CD4-positive, CD25-positive, alpha-beta regulatory T cell (primary cell): ENCODE data around the gene DICER1. TPM values are rescaled to one million over a fixed set of nuclear protein-coding genes. Genes with fewer than 3 reads are reported as not detected.

Source experiments
- ATAC-seq, 2 donors: fragments of 150-1000 bp; cut with Tn5 transposase; one replicate each; pipeline ENCODE4 v1.10.0; 2021; ENCODE audit warnings: low read depth in 2 of 2, moderate number of reproducible peaks in 2 of 2, moderate library complexity in 1 of 2
- DNase-seq, 3 donors: peaks; one replicate each; pipeline versions ENCODE4 v3.0.0 to v3.0.0-alpha.2; 2012 to 2022; ENCODE audit warnings: mixed read lengths in 1 of 3
- H3K27ac ChIP-seq: one replicate; pipeline ENCODE4 v1.7.0; 2013; ENCODE audit warnings: mild to moderate bottlenecking, low read length; ENCODE audit not compliant: insufficient read depth, poor library complexity, severe bottlenecking
- H3K27me3 ChIP-seq: one replicate; pipeline ENCODE4 v1.7.0; 2013; ENCODE audit warnings: low read length; ENCODE audit not compliant: control insufficient read depth, insufficient read depth
- H3K36me3 ChIP-seq: one replicate; pipeline ENCODE4 v1.7.0; 2013; ENCODE audit warnings: mild to moderate bottlenecking, low read length, moderate library complexity; ENCODE audit not compliant: control insufficient read depth, insufficient read depth
- H3K4me1 ChIP-seq: 2 replicates; pipeline ENCODE4 v1.7.0; 2013; ENCODE audit warnings: mild to moderate bottlenecking, low read length; ENCODE audit not compliant: insufficient read depth, control insufficient read depth, poor library complexity, severe bottlenecking
- H3K4me3 ChIP-seq: one replicate; pipeline ENCODE4 v1.7.0; 2013; ENCODE audit warnings: low read depth, mild to moderate bottlenecking, low read length, moderate library complexity
- H3K9me3 ChIP-seq, 2 experiments: 1 replicate in 1 of 2; 2 replicates in 1 of 2; pipeline ENCODE4 v1.7.0; 2013; ENCODE audit warnings: low read length in 2 of 2, mild to moderate bottlenecking in 1 of 2, moderate library complexity in 1 of 2; ENCODE audit not compliant: control insufficient read depth in 2 of 2
- H3K27ac Mint-ChIP-seq, 3 donors: one replicate each; pipeline ENCODE4 v1.8.0; 2020 to 2022; ENCODE audit warnings: mild to moderate bottlenecking in 3 of 3, mixed read lengths in 3 of 3, moderate library complexity in 2 of 3
- H3K27me3 Mint-ChIP-seq: one replicate; pipeline ENCODE4 v1.8.0; 2022; ENCODE audit warnings: mild to moderate bottlenecking, mixed read lengths
- H3K36me3 Mint-ChIP-seq: one replicate; pipeline ENCODE4 v1.8.0; 2020; ENCODE audit warnings: mixed read lengths
- H3K4me1 Mint-ChIP-seq, 4 donors: one replicate each; pipeline ENCODE4 v1.8.0; 2020 to 2022; ENCODE audit warnings: mixed read lengths in 4 of 4, mild to moderate bottlenecking in 1 of 4
- H3K4me3 Mint-ChIP-seq, 4 donors: one replicate each; pipeline ENCODE4 v1.8.0; 2020 to 2022; ENCODE audit warnings: mild to moderate bottlenecking in 4 of 4, mixed read lengths in 4 of 4, moderate library complexity in 3 of 4
- H3K9me3 Mint-ChIP-seq, 7 donors: one replicate each; pipeline ENCODE4 v1.8.0; 2020 to 2022; ENCODE audit warnings: mixed read lengths in 7 of 7, mild to moderate bottlenecking in 3 of 7, moderate library complexity in 2 of 7
- polyA plus RNA-seq, 4 donors: library from polyadenylated mRNA; unstranded; fragments of 300-500 nt; fragmentation: Illumina TruSeq; gene quantifications; one replicate each; pipeline ENCODE4 v1.2.3, GENCODE V29; 2021
- total RNA-seq: library from RNA; stranded (reverse); gene quantifications from one replicate; pipeline ENCODE4 v1.2.3, GENCODE V29; 2022

DICER1 gene
- total and polyA plus RNA-seq, 5 donors from 2014 or later = 12.4 to 52.0 (median 13.1) TPM

DNA sequence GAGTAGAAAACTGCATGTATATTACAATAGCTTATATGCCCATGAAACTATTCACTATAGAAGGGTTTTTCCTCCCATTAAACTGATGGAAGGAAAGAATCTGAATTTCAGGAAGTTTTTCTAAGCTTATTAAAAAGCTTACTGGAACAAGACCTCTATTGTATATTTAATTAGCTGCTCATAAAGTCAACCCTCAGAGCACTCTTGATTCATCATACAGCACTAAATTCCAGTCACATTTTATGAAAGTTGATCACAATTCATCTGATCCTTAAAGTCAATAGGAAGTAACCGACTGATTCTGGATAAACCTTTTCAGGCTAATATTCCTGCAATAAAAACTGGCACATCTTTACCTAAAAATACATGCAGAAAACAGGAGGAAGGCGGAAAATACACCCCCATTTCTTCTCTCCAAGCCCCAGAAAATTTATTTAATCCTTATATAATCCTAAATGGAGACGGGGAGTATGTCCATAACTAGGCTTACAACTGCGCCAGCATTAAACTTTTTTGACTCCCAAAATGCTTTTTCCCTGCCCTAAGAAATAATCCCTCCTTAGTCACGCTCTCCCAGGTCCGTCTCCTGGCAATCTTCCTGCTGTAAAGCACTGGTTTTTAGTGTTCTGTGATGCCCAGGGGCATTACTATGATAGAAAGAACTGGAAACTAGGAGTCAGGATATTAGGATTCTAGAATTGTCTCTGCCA lies 35.3 kb downstream of the DICER1 start:
- no peak for ATAC-seq

DNA sequence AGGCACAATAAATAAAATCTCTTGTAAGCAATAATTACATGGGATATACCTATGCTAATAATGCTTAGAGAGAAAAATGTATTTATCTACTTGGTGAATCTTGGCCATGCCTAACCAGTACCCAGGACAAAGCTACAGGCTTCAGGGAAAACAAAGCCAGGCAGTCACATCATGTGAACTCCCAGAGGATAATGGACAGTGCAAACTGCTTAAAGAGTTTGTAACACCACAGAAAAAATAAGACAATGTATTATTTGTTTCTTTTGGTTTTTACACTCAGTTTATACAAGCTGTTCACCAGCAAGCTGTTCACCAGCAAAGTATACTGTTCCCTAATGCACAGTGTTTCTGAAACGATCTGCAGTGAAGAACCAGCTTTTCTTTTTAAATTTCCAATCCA lies 38.0 kb downstream of the DICER1 start:
- Histone ChIP-seq H3K9me3 (no peaks in the 10 kb centered on the region), H3K4me3 (no peak overlapping the region), H3K27ac (no peak overlapping the region), H3K27me3 (no peaks in the 10 kb centered on the region), H3K4me1 (no peaks in the 10 kb centered on the region), H3K36me3 (peaks cover 68% of the 10 kb centered on the region)
- Mint-ChIP-seq H3K27ac (no peak overlapping the region), H3K9me3 (no peaks in the 10 kb centered on the region), H3K36me3 (peaks cover 57% of the 10 kb centered on the region), H3K27me3 (no peaks in the 10 kb centered on the region), H3K4me1 (peaks cover 7 to 14% (median 11%) of the 10 kb centered on the region in 4 donors), H3K4me3 (no peak overlapping the region)
- DNase-seq = no peak
- ATAC-seq = no peak

More for the DNA sequence above, 35.3 kb downstream of the DICER1 start:
- Mint-ChIP-seq H3K4me1 (peaks cover 7 to 16% (median 13%) of the 10 kb centered on the region in 4 donors), H3K4me3 (no peak overlapping the region), H3K27me3 (no peaks in the 10 kb centered on the region), H3K9me3 (no peaks in the 10 kb centered on the region), H3K27ac (peak overlapping the region in 1 of 3 donors; percentile 14), H3K36me3 (peaks cover 49% of the 10 kb centered on the region)
- H3K9me3 ChIP-seq = no peaks in the 10 kb centered on the region
- H3K36me3 ChIP-seq = peaks cover 56% of the 10 kb centered on the region
- H3K4me1 ChIP-seq = no peaks in the 10 kb centered on the region
- H3K4me3 ChIP-seq = no peak overlapping the region
- no peaks in the 10 kb centered on the region for H3K27me3 ChIP-seq
- DNase-seq = no peak
- H3K27ac ChIP-seq = no peak overlapping the region

DNA sequence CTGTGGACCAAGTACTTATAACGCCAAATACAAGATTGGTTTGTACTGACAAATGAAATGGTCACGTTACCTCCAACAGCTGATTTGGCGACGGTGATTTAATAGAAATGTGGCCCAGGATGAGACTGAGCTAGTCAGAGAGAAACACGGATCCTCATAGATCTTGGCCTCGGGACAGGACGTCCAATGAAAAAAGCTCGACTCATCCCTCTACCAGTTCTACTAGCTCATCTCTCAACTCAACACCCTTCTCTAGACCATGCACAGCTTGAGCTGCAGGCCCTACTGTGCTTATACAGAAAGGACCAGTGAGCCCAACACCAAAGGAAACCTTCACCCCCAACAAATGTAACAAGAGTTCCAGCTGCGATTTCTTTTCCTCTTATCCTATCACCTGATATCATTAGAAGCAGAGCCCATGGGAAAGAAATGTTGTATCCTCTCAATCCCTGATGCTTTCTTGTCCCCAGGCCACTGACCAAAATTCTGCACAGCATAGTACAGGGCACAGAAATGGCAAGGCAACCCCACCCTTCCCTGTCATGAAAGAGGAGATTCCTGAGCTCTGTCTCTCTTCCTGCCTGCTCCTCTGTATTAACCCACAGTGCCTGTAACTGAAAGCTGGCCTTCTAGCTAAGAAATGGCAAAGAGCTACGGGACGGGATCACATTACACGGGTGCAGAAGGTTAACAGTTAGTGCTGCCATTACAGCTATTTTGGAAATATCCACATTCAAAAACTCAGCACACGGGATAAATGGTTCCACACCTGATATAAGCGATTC lies 39.2 kb downstream of the DICER1 start:
- Mint-ChIP-seq H3K4me1 (peaks cover 7 to 13% (median 8%) of the 10 kb centered on the region in 4 donors), H3K36me3 (peaks cover 54% of the 10 kb centered on the region), H3K9me3 (no peaks in the 10 kb centered on the region), H3K27me3 (no peaks in the 10 kb centered on the region), H3K4me3 (no peak overlapping the region), H3K27ac (no peak overlapping the region)
- no peaks in the 10 kb centered on the region for H3K9me3 ChIP-seq
- ATAC-seq = no peak
- H3K36me3 ChIP-seq = peaks cover 65% of the 10 kb centered on the region
- H3K4me1 ChIP-seq = no peaks in the 10 kb centered on the region
- no peak for DNase-seq
- H3K27ac ChIP-seq = no peak overlapping the region
- no peak overlapping the region for H3K4me3 ChIP-seq
- H3K27me3 ChIP-seq = no peaks in the 10 kb centered on the region

DNA sequence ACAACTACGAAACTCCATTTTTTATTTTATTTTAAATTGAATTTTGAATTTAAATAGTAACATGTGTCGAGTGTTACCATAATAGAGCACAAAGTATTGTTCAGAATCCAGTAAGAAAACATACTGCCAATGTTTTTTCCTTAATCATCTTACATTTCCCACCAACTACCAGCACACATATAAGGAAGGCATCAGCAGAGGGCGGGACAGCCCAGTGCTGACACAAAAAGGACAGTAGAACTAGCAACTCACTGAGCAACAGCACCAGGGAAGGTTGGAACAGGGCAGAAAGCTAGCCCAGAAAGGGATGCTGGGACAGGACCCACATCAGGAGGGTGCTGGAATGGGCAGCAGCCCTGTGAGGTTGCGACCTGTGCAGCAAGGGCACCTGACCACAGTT lies 43.9 kb downstream of the DICER1 start:
- DNase-seq (no peak), ATAC-seq (no peak)
- peaks cover 82% of the 10 kb centered on the region for H3K36me3 ChIP-seq
- Mint-ChIP-seq H3K4me3 (no peak overlapping the region), H3K27me3 (no peaks in the 10 kb centered on the region), H3K36me3 (peaks cover 53% of the 10 kb centered on the region), H3K27ac (peak overlapping the region; percentile 27 to 62 (median 33)), H3K9me3 (no peaks in the 10 kb centered on the region), H3K4me1 (peaks cover 0 to 2% (median 0%) of the 10 kb centered on the region in 4 donors)
- H3K27me3 ChIP-seq = no peaks in the 10 kb centered on the region
- no peak overlapping the region for H3K27ac ChIP-seq
- no peaks in the 10 kb centered on the region for H3K9me3 ChIP-seq
- H3K4me3 ChIP-seq = no peak overlapping the region
- no peaks in the 10 kb centered on the region for H3K4me1 ChIP-seq

DNA sequence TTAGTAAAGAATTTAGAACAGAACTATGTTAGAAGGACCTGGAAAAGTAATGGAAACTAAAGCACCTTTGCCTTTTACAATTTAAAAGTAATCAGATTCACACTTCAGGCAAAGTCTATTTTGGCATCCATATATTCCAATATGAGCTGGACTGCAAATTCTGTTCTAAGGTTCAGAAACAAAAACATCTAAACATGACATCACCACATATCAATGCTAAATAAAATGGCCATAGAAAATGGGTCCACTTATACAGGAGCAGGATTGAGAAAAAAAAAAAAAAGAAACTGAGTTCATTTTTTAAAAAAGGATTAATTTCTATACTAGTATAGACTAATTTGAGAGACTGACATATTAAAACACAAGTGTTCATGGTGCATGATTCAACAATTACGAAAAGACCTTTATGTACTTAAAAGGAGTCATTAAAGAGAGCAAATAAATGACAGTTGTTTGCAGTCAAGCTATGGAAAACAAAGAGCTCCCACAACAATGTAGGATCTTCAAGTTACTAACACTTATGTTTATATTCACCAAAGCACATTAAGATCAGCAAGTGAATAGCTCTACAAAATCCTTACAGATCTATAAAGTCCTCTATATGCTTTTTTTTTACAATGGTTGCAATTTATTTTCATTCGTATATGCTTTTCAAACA lies 45.7 kb downstream of the DICER1 start:
- H3K27ac Mint-ChIP-seq = no peak overlapping the region
- H3K36me3 Mint-ChIP-seq = peaks cover 53% of the 10 kb centered on the region

DNA sequence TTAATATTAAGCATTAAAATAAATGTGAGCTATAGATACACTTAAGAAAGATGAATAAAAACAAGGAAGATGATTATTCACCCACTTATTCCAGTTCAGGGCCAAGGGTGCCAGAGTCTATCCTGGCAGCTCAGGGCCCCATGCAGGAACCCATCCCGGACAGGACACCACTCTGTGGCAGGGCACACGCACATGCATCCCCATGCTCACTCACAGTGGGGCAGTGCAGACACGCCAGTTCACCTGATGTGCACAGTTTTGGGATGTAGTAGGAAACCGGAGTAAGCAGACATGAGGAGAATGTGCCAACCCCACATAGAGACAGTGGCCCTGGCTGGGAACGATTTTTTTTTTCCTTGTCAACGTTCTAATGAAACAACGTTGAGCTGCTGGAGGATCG lies 47.2 kb downstream of the DICER1 start:
- peaks cover 90% of the 10 kb centered on the region for H3K36me3 ChIP-seq
- no peak overlapping the region for H3K27ac ChIP-seq
- Mint-ChIP-seq H3K4me3 (no peak overlapping the region), H3K27ac (no peak overlapping the region), H3K36me3 (peaks cover 49% of the 10 kb centered on the region), H3K27me3 (no peaks in the 10 kb centered on the region), H3K9me3 (no peaks in the 10 kb centered on the region), H3K4me1 (peaks cover 0 to 2% (median 0%) of the 10 kb centered on the region in 4 donors)
- ATAC-seq (no peak), DNase-seq (no peak)
- no peaks in the 10 kb centered on the region for H3K27me3 ChIP-seq
- no peaks in the 10 kb centered on the region for H3K4me1 ChIP-seq
- H3K9me3 ChIP-seq = no peaks in the 10 kb centered on the region
- no peak overlapping the region for H3K4me3 ChIP-seq

More for the DNA sequence above, 45.7 kb downstream of the DICER1 start:
- no peaks in the 10 kb centered on the region for H3K27me3 Mint-ChIP-seq
- Histone ChIP-seq H3K27ac (no peak overlapping the region), H3K27me3 (no peaks in the 10 kb centered on the region), H3K4me3 (no peak overlapping the region), H3K36me3 (peaks cover 90% of the 10 kb centered on the region), H3K4me1 (no peaks in the 10 kb centered on the region), H3K9me3 (no peaks in the 10 kb centered on the region)
- no peaks in the 10 kb centered on the region for H3K9me3 Mint-ChIP-seq
- peaks cover 0 to 2% (median 0%) of the 10 kb centered on the region in 4 donors for H3K4me1 Mint-ChIP-seq
- H3K4me3 Mint-ChIP-seq = no peak overlapping the region
- ATAC-seq (no peak), DNase-seq (no peak)

DNA sequence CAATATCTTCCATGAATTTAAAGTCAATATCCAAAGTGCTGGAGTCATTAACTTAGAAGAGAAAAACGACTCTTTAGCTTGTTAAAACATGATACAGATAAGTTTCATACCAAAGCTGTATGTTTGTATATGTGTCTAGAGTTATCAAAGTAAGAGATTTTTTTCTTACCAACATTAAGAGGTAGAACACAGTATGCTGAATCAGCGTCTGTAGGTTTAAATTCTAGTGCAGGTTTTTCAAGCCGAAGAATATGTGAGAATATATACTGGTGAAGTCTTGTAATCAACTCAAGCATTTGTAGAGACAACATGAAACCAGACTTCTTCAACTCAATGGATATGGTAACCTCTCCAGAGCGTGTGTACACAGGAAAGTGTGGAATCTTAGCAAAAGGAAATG lies 49.6 kb downstream of the DICER1 start:
- Mint-ChIP-seq H3K9me3 (no peaks in the 10 kb centered on the region), H3K27me3 (no peaks in the 10 kb centered on the region), H3K36me3 (peaks cover 54% of the 10 kb centered on the region), H3K4me3 (no peak overlapping the region), H3K4me1 (peaks cover 0 to 2% (median under 1%) of the 10 kb centered on the region in 4 donors), H3K27ac (no peak overlapping the region)
- H3K27me3 ChIP-seq = no peaks in the 10 kb centered on the region
- no peak for ATAC-seq
- H3K4me3 ChIP-seq = no peak overlapping the region
- H3K27ac ChIP-seq = no peak overlapping the region
- H3K9me3 ChIP-seq = no peaks in the 10 kb centered on the region
- no peaks in the 10 kb centered on the region for H3K4me1 ChIP-seq
- peaks cover 94% of the 10 kb centered on the region for H3K36me3 ChIP-seq
- DNase-seq = no peak
